MV-4-11 (cell line): ENCODE measurements around the gene HAUS3.
"Not testable (repeated sequence)": the region's sequence is repeated elsewhere in the genome, so short reads cannot be mapped to it uniquely, and the experiment has no call there.

Source experiments
- DNase-seq: peaks from one replicate; lab custom pipeline; 2025; lab: John Stamatoyannopoulos, UW

Gene HAUS3

DNA sequence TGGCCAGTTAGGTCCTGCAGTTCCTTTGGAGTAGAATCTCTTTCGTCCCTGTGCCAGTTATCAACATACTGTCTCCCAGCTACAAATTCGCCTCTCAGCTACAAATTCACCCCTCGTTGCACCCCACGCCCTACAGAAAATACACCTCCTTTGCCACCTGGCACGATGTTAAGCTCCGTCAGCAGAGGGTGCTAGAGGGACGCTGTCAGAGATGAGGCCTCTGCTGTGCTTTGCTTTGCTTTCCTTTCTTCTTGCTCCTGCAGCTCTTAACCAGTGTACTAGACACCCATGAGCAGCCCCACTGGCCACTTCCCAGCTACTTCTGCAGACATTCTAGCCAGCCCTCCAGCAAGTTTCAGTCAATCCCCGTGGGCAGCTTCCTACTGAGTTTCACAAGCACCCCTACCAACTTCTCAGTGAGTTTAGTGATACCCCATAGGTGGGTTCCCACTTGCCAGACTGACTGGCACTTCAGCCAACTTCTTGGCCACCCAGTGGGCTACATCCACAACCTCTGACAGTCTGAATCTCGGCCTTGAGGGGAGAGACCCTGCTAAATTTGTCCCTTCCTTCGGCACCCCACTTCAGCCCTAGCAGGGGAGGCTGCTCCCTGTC is 21.8 kb downstream of the HAUS3 start:
- peak; percentile 49 for DNase-seq

DNA sequence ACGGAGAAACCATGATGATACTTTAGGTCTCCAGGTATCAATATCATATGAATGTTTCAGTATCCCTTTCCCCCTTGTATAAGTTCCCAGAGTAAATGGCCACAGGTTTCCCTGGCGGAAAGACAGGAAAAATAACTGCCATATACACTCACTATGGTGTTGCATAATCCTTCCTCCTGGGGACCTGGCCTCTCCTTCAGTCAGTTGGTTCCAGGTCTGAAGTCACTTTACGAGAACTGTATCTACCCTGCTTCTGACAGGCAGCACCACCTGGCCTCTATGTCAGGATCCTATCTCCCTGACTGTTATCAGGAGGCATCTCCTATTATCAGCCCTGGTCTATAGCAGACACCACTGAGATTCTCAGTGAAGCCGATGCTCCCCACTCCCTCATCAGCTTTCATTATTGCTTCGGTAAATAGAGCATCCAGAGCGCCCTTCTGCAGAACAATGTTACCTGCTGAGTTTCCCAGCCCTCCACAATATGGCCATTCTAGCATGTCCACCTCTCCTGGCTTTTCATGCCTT is 22.6 kb downstream of the HAUS3 start:
- no peak for DNase-seq

DNA sequence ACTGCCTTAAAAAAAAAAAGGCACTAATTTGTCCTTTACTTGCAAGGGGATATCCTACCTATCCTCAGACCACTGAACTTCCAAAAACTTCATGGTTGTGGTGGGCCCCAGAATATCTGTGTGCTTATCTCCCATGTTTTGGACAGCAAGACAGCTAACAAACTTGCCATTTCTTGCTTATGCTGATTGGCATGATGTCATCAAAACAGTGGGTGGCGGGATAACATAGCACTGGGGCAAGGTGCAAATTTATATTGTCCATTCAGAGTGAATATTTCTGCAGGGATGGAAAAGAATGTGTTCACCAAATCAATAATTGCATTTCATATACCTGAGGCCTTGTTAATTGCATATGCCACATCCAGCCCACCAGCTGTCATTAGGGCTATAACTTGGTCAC is 23.5 kb downstream of the HAUS3 start:
- no peak for DNase-seq

DNA sequence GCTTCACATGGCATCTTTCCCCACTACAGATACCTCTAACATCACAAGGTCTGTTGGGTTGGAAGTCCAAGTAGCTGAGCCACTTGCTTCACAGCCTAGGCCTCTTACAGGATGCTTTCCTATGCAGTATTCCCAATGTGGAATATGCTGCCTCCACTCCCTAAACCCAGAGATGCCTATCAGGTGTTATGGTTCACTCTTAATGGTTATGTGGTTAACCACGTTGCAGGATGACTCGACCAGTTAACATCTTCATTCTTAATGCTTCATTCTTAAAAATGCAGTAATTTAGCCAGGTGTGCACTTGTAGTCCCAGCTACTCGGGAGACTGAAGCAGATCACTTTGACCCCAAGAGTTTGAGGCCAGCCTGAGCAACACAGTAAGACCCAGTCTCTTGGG is 24.2 kb downstream of the HAUS3 start:
- DNase-seq = no peak

DNA sequence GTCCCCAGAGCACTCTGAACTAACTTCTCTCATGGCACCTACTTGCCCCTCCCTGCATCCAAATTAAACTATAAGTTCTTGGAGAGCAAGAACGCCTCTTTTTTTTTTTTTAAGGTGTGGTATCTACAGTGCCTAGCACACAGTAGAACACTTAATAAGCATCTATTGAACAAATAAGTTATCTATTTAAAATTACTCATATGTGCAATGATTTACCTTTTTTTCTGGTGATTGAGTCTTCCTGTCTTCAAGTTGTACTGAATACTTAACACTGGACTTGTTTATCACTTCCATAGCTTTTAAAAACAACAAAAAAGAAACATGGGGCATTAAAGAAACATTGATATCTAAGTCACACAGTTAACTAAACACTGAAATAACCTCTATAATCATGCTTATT is 29.1 kb downstream of the HAUS3 start:
- DNase-seq = no peak

DNA sequence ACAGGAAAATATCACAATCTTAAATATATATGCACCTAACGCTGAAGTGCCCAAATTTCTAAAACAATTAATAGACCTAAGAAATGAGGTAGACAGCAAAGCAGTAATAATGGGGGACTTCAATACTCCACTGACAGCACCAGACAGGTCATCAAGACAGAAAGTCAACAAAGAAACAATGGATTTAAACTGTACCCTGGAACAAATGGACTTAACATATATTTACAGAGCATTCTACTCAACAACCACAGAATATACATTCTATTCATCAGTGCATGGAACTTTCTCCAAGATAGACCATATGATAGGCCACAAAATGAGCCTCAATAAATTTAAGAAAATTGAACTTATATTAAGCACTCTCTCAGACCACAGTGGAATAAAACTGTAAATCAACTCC is 39.1 kb downstream of the HAUS3 start:
- not testable (repeated sequence) for DNase-seq

DNA sequence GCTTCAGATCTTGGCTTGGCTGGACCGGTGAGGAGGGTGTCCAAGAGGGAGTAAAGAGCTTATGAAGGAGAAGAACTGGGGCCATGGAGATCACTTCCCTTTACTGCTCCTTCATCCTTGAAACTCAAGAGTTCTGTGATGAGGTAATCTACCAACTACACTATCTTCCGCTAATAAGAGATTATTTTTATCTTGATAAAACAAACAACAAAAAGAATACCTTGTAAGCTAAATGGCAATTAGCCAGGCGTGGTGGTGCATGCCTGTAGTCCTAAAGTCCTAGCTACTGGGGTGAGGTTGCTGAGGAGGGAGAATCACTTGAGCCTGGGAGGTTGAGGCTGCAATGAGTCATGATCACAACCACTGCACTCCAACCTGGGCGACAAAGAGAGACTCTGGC is 47.4 kb downstream of the HAUS3 start:
- peak; percentile 10 for DNase-seq

DNA sequence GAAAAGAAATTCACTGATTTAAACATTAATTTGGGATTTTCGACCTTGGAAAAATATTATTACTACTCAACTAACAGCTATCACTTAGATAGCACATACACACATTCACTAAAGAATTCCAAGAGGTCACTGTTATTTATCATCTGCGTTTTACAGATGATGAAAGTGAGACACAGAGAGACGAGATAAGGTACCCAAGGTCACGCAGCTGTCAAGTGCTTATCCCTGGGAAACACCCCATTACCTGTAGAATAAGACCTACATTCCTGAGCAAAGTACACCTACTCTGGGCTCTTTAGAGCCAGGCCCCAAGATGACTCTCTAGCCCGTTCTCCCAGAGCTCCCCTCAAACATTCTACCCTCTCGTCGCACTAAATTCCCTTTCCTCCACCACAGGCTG is 48.6 kb downstream of the HAUS3 start:
- no peak for DNase-seq

DNA sequence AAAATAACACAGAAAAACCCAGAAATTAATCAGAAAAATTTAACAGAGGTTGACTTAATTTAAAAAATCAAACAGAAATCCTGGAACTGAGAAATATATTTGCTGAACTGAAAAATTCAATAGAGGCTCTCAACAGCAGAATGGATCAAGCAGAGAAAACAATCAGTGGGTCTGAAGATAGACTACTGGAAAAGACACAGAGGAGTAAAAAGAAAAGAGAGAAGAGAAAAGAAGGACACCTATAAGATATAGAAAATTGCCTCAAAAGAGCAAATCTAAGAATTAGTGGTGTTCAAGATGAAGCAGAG is 55.1 kb downstream of the HAUS3 start:
- no peak for DNase-seq

DNA sequence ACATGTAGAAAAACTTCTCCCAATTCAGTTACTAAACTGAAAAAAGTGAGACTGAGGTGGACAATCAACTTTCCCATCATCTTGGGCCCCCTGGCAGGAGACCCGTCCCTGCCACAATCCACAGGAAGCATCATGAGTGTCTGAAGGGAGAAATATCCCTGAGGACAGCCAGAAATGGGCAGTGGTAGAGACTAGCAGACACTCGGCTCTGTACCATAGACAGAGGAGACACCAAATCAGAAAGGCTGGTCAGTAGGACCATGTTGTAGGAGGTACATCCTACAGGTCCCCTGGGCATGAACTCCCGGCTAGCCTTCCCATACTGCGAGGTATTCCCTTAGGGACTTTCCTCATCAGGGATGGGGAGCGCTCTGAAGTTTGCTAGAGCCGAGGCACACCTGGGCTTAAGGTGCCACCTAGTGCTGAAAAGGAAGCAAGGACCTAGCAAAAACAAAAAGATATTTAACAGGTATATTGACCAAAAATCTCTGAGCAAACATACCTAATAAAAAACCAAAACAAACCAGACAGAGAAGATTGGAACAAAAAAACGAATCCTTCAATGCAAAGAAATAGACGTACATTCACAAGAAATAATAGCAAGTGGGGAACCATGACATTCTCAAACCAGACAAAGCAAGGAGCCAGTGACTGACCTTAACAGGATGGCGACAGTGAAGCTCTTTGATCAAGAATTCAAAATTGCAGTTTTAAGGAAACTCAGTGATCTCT is 55.6 kb downstream of the HAUS3 start:
- no peak for DNase-seq

DNA sequence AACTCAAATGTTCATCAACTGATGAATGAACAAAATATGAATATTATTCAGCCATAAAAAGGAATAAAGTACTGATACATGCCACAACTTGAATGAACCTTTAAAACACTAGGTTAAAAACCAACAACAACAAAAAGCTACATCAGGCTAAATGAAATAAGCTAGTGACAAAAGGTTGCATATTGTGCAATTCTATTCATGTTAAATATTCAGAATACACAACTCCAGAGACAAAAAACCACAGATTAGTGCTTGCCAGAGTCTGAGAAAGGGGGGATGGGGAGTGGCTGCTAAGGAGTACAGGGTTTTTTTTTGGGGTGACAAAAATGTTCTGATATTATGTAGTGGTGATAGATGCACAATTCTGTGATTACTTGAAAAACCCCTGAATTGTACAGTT is 58.5 kb downstream of the HAUS3 start:
- DNase-seq = peak; percentile 30

DNA sequence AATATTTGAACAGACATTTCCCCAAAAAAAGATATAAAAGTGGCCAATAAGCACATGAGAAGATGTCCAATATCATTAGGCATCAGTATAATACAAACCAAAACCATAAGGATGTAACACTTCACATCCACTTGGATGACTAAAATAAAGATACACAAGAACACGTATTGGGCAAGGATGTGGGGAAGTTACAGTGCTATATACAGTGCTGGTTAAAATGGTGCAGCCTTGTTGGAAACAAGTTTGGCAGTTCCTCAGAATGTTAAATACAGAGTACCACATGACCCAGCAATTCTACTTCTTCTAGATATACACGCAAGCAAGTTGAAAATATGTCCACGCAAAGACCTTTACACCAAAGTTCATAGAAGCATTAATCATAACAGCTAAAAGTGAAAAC is 58.9 kb downstream of the HAUS3 start:
- DNase-seq = peak; percentile 80

DNA sequence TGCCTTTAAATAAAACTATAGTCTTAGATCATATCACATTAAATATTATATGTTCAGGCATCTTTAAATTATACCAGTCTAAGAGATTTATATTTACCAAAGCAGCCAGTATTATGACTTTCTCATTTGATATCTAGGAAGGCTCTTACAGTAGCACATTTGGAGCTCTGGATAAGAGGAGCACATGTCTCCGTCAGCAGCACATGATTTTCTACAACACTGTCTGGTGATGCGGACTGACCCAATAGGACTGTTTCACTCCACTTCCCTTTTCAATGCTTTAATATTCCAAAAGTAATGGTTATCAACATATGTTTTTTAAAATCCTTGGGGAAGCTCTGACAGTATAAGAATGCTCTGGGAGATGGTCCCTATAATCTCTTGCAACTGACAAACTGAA is 61.5 kb downstream of the HAUS3 start:
- DNase-seq = peak; percentile 5

DNA sequence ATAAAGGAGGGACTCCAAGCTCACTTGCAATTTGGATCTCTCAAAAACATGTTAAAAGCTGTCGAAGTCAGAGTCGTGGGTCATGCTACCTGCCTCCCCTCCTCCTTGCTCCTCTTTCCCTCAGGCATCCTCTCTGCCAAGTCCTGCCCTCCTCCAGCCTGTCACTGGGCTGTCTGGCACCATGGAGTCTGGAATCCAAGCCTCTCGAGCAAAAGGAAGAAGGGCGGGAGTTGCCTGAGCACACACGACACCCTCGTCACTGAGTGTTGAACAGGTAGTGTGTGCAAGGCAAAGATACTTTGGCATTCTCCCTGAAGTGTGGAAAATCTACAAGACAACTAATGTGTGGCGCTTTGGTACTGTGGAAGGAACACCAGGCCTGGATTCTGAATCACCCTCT is 62.2 kb downstream of the HAUS3 start:
- no peak for DNase-seq

DNA sequence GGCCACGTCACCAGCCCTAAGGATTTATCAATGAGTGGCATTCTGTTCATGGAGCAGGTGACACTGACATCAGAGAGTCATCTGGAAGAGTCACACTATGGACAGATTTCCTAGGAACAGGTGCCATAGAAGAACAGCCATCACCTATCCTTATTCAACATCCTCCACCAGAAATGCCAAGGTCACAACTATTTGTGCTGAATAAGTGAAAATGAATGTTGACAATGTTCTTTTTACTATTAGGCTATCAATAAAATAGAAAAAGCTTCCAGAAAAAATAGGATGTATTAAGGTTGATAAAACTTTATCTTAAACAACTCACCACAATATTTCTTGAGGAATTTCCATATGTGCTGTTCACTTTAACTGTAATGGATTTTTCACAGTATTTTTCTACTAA is 62.9 kb downstream of the HAUS3 start:
- DNase-seq = no peak
